Thyroid gland (tissue), 4 donors: Measurements from ENCODE around the gene PDZD7. TPM values are rescaled to one million over a fixed set of nuclear protein-coding genes. Genes with fewer than 3 reads are reported as not detected.

ENCODE experiments used
- DNase-seq, 2 donors: peaks; one replicate each; pipeline ENCODE4 v3.0.0-alpha.2; 2019
- H3K27ac ChIP-seq, 3 donors: fragments of 200-600 bp; sonication (generic); 1 replicate in 2 of 3; 2 replicates in 1 of 3; pipeline ENCODE4 v1.5.1; 2016 to 2019; ENCODE audit warnings: mild to moderate bottlenecking in 1 of 3, moderate library complexity in 1 of 3
- H3K27me3 ChIP-seq: fragments of 200-600 bp; sonication (generic); one replicate; pipeline ENCODE4 v1.5.1; 2019
- H3K36me3 ChIP-seq, 2 donors: fragments of 200-600 bp; sonication (generic); one replicate each; pipeline ENCODE4 v1.5.1; 2016 to 2019
- H3K4me1 ChIP-seq, 2 donors: fragments of 200-600 bp; sonication (generic); one replicate each; pipeline ENCODE4 v1.5.1; 2017 to 2019
- H3K4me3 ChIP-seq, 3 donors: fragments of 200-600 bp; sonication (generic); replicated peaks in 1 of 3; 1 replicate in 2 of 3; 2 replicates in 1 of 3; pipeline ENCODE4 v1.5.1; 2016; ENCODE audit warnings: mild to moderate bottlenecking in 1 of 3
- H3K9me3 ChIP-seq: fragments of 200-600 bp; sonication (generic); one replicate; pipeline ENCODE4 v1.5.1; 2017
- CTCF ChIP-seq, 6 experiments: fragments of 200-600 bp in 3 of 6; fragments of 450-650 bp in 3 of 6; sonication (generic) in 3 of 6; IDR thresholded peaks; one replicate each; pipeline ENCODE4 v1.5.1; 2016 to 2019; ENCODE audit warnings: antibody characterized with exemption in 6 of 6, mild to moderate bottlenecking in 2 of 6, inconsistent platforms in 1 of 6, moderate library complexity in 1 of 6
- POLR2A ChIP-seq, 2 donors: fragments of 450-650 bp; IDR thresholded peaks; one replicate each; pipeline ENCODE4 v1.6.1; 2017; ENCODE audit warnings: antibody characterized with exemption in 2 of 2, mild to moderate bottlenecking in 2 of 2, moderate library complexity in 1 of 2
- WGBS, 2 donors: methylation state at CpG; one replicate each; pipeline ENCODE4 v1.1.5; 2017; 5-methylcytosine and 5-hydroxymethylcytosine counted together
- intact Hi-C: fragments of 100-400 bp; cut with DNase I; formaldehyde crosslinking; loops from one replicate; pipeline ENCODE4 v1.15.1; 2023
- total RNA-seq, 4 donors: library from RNA; depleted of rRNA; stranded (reverse); fragments of >200 nt; gene quantifications; one replicate each; pipeline ENCODE4 v1.2.3, GENCODE V29; 2016

The PDZD7 gene
- total RNA-seq, 4 donors from 2014 or later: 0.24 to 1.1 (median 0.69) TPM

GRCh38 chr10:101040851-101041250 lies 9.9 kb upstream of the PDZD7 start:
- no peak for TF ChIP-seq POLR2A (IDR thresholded peaks at IDR 0.05)
- intact Hi-C loops: no loop called here
- H3K9me3 ChIP-seq: no peaks in the 10 kb centered on the region

GRCh38 chr10:101040061-101040460 lies 9.1 kb upstream of the PDZD7 start:
- 98 to 100% methylated on average over 3 of the region's 3 CpGs for WGBS, 2 donors
- no peak for DNase-seq
- intact Hi-C loops: no loop called here
- no peaks in the 10 kb centered on the region for H3K9me3 ChIP-seq
- H3K27me3 ChIP-seq: no peaks in the 10 kb centered on the region
- TF ChIP-seq POLR2A (IDR thresholded peaks at IDR 0.05) (no peak), CTCF (IDR thresholded peaks at IDR 0.05) (no peak)
- peaks cover 13% of the 10 kb centered on the region in 2 donors for H3K4me1 ChIP-seq
- no peak overlapping the region for H3K27ac ChIP-seq
- no peak overlapping the region for H3K4me3 ChIP-seq
- peaks cover 18 to 22% of the 10 kb centered on the region in 2 donors for H3K36me3 ChIP-seq

More at GRCh38 chr10:101040851-101041250, 9.9 kb upstream of the PDZD7 start:
- DNase-seq: no peak
- Histone ChIP-seq H3K27me3 (no peaks in the 10 kb centered on the region), H3K4me3 (no peak overlapping the region), H3K36me3 (peaks cover 18 to 22% of the 10 kb centered on the region in 2 donors), H3K27ac (no peak overlapping the region), H3K4me1 (peaks cover 13% of the 10 kb centered on the region in 2 donors)
- 31 to 48% methylated on average over 2 of the region's 2 CpGs for whole genome bisulfite sequencing, 2 donors

GRCh38 chr10:101038484-101038883 lies 7.6 kb upstream of the PDZD7 start:
- 69 to 79% methylated on average over 5 of the region's 5 CpGs for WGBS, 2 donors
- Histone ChIP-seq H3K4me3 (no peak overlapping the region), H3K27ac (no peak overlapping the region), H3K36me3 (peaks cover 18 to 22% of the 10 kb centered on the region in 2 donors), H3K4me1 (peaks cover 11 to 14% of the 10 kb centered on the region in 2 donors), H3K9me3 (no peaks in the 10 kb centered on the region), H3K27me3 (no peaks in the 10 kb centered on the region)
- intact Hi-C loops: no loop called here
- no peak for TF ChIP-seq CTCF (IDR thresholded peaks at IDR 0.05)
- TF ChIP-seq POLR2A (IDR thresholded peaks at IDR 0.05): no peak
- no peak for DNase-seq

- H3K4me3 ChIP-seq: no peak overlapping the region
- no peaks in the 10 kb centered on the region for H3K9me3 ChIP-seq
- 64 to 90% methylated on average over 3 of the region's 7 CpGs for WGBS, 2 donors
- intact Hi-C loops: no loop called here
- H3K36me3 ChIP-seq: peaks cover 18 to 22% of the 10 kb centered on the region in 2 donors
- no peaks in the 10 kb centered on the region for H3K27me3 ChIP-seq
- no peak for DNase-seq
- no peak for TF ChIP-seq CTCF (IDR thresholded peaks at IDR 0.05)
- TF ChIP-seq POLR2A (IDR thresholded peaks at IDR 0.05): no peak
- no peak overlapping the region for H3K27ac ChIP-seq
- peaks cover 12 to 14% of the 10 kb centered on the region in 2 donors for H3K4me1 ChIP-seq
Measured at GRCh38 chr10:101036726-101037125, 5.8 kb upstream of the PDZD7 start.

- Histone ChIP-seq H3K9me3 (no peaks in the 10 kb centered on the region), H3K36me3 (peaks cover 18 to 22% of the 10 kb centered on the region in 2 donors), H3K27ac (no peak overlapping the region), H3K4me1 (peaks cover 14 to 15% of the 10 kb centered on the region in 2 donors), H3K27me3 (no peaks in the 10 kb centered on the region), H3K4me3 (no peak overlapping the region)
- TF ChIP-seq CTCF (IDR thresholded peaks at IDR 0.05) (no peak), POLR2A (IDR thresholded peaks at IDR 0.05) (no peak)
- intact Hi-C loops: no loop called here
- no peak for DNase-seq
- 85 to 89% methylated on average over 10 of the region's 10 CpGs for WGBS, 2 donors
Measured at GRCh38 chr10:101035916-101036702, 5.2 kb upstream of the PDZD7 start.
